GM12801 (cell line): ENCODE results near the gene SHKBP1.

Source experiments
- CTCF ChIP-seq: IDR thresholded peaks from one replicate; pipeline ENCODE4 v1.5.1; 2011; ENCODE audit warnings: control low read depth; ENCODE audit not compliant: insufficient read length; ENCODE audit errors: extremely low read depth

The SHKBP1 gene, protein sequence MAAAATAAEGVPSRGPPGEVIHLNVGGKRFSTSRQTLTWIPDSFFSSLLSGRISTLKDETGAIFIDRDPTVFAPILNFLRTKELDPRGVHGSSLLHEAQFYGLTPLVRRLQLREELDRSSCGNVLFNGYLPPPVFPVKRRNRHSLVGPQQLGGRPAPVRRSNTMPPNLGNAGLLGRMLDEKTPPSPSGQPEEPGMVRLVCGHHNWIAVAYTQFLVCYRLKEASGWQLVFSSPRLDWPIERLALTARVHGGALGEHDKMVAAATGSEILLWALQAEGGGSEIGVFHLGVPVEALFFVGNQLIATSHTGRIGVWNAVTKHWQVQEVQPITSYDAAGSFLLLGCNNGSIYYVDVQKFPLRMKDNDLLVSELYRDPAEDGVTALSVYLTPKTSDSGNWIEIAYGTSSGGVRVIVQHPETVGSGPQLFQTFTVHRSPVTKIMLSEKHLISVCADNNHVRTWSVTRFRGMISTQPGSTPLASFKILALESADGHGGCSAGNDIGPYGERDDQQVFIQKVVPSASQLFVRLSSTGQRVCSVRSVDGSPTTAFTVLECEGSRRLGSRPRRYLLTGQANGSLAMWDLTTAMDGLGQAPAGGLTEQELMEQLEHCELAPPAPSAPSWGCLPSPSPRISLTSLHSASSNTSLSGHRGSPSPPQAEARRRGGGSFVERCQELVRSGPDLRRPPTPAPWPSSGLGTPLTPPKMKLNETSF

GRCh38 chr19:40576585-40577451, at the start of gene SHKBP1:
SHKBP1 (plus strand) TSS chr19:40576873; CDS start chr19:40576900, 27 bp downstream.
- TF ChIP-seq CTCF: no peak

DNA sequence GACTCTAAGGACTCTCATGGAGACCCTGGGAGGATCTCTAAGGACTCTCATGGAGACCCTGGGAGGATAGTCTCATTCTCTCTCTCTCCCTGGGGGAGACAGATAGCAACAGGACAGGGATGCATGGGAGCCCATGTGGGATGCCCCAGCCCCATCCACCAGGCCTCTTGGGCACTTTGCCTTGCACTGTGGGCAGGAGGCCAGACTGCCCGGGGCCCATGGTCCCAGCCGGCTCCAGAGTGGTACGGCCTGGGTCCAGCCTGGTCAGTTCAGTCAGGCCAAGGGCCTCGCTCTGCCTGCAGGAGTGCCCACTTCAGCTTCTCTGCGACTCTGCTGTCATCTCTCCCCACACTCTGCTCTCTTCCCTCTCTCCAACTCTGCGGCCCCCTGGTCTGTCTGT, 48.6 kb upstream of the SHKBP1 start:
- no peak for TF ChIP-seq CTCF

GRCh38 chr19:40528533-40529092, 48.1 kb upstream of the SHKBP1 start:
- no peak for TF ChIP-seq CTCF

GRCh38 chr19:40529093-40529954, 47.3 kb upstream of the SHKBP1 start:
- TF ChIP-seq CTCF: peak; percentile 80

- TF ChIP-seq CTCF: no peak
These were observed 46.4 kb upstream of the SHKBP1 start for GRCh38 chr19:40530091-40530901.

- TF ChIP-seq CTCF: no peak
These were observed 43.2 kb upstream of the SHKBP1 start for GRCh38 chr19:40533508-40533907.
